GM23248 (cell line): ENCODE data around the gene GALNS. TPM values are rescaled to one million over a fixed set of nuclear protein-coding genes. Genes with fewer than 3 reads are reported as not detected.

Experiments used
- DNase-seq: peaks from one replicate; pipeline ENCODE4 v3.0.0-alpha.2; 2015
- H2AFZ ChIP-seq: fragments of 200-600 bp; sonication (generic); 2 replicates; pipeline ENCODE4 v1.6.1; 2016; ENCODE audit warnings: antibody characterized with exemption
- H3F3A ChIP-seq: fragments of 200-600 bp; sonication (generic); 2 replicates; pipeline ENCODE4 v1.6.1; 2016; ENCODE audit warnings: mild to moderate bottlenecking, antibody characterized with exemption, mixed run types; ENCODE audit not compliant: insufficient read depth
- H3K27ac ChIP-seq: fragments of 200-600 bp; sonication (generic); 2 replicates; pipeline ENCODE4 v1.5.1; 2016; ENCODE audit warnings: mild to moderate bottlenecking
- H3K27me3 ChIP-seq: fragments of 200-600 bp; sonication (generic); replicated peaks from 2 replicates; pipeline ENCODE4 v1.6.1; 2016; ENCODE audit warnings: mild to moderate bottlenecking; ENCODE audit not compliant: insufficient read depth
- H3K36me3 ChIP-seq: fragments of 200-600 bp; sonication (generic); 2 replicates; pipeline ENCODE4 v1.6.1; 2016; ENCODE audit warnings: low read depth, mild to moderate bottlenecking
- H3K4me1 ChIP-seq: fragments of 200-600 bp; sonication (generic); 2 replicates; pipeline ENCODE4 v1.6.1; 2016; ENCODE audit warnings: mild to moderate bottlenecking; ENCODE audit not compliant: insufficient read depth
- H3K4me2 ChIP-seq: fragments of 200-600 bp; sonication (generic); one replicate; pipeline ENCODE4 v1.6.1; 2016; ENCODE audit warnings: mild to moderate bottlenecking; ENCODE audit not compliant: unreplicated experiment
- H3K4me3 ChIP-seq: fragments of 200-600 bp; sonication (generic); 2 replicates; pipeline ENCODE4 v1.5.1; 2016; ENCODE audit warnings: mild to moderate bottlenecking
- H3K79me2 ChIP-seq: fragments of 200-600 bp; sonication (generic); 2 replicates; pipeline ENCODE4 v1.6.1; 2016; ENCODE audit warnings: mild to moderate bottlenecking; ENCODE audit not compliant: insufficient read depth
- H3K9ac ChIP-seq: fragments of 200-600 bp; sonication (generic); 2 replicates; pipeline ENCODE4 v1.6.1; 2016; ENCODE audit warnings: mild to moderate bottlenecking
- H3K9me2 ChIP-seq: fragments of 200-600 bp; sonication (generic); 2 replicates; pipeline ENCODE4 v1.6.1; 2016; ENCODE audit warnings: mixed run types, mild to moderate bottlenecking, moderate library complexity; ENCODE audit not compliant: insufficient read depth
- H3K9me3 ChIP-seq: fragments of 200-600 bp; sonication (generic); one replicate; pipeline ENCODE4 v1.6.1; 2017; ENCODE audit warnings: low read depth
- H4K20me1 ChIP-seq: fragments of 200-600 bp; sonication (generic); 2 replicates; pipeline ENCODE4 v1.6.0; 2016; ENCODE audit not compliant: insufficient read depth
- EZH2 ChIP-seq: fragments of 200-600 bp; sonication (generic); IDR thresholded peaks from 2 replicates; pipeline ENCODE4 v1.6.1; 2018; ENCODE audit warnings: antibody characterized with exemption, mild to moderate bottlenecking; ENCODE audit not compliant: insufficient read depth, poor library complexity, severe bottlenecking
- EZH2phosphoT487 ChIP-seq: fragments of 200-600 bp; sonication (generic); IDR thresholded peaks from 2 replicates; pipeline ENCODE4 v1.6.1; 2018; ENCODE audit warnings: antibody characterized with exemption, moderate library complexity, mild to moderate bottlenecking, low read depth; ENCODE audit not compliant: insufficient read depth
- whole genome bisulfite sequencing, 2 experiments: methylation state at CpG; one replicate each; pipeline ENCODE4 v1.1.6; 2015 to 2017; ENCODE audit warnings: low lambda C conversion rate in 2 of 2, low coverage in 1 of 2; ENCODE audit errors: missing lambda C conversion rate in 2 of 2; 5-methylcytosine and 5-hydroxymethylcytosine counted together
- in situ Hi-C: fragments of 300-500 bp; cut with MboI; formaldehyde crosslinking; loops from 2 replicates; pipeline ENCODE4 v1.15.0; 2020
- polyA plus RNA-seq: library from polyadenylated mRNA; unstranded; fragments of >200 nt; fragmentation: Nextera tagmentation; extraction: Ambion mirVana; gene quantifications from 2 replicates; pipeline ENCODE4 v1.2.1, GENCODE V29; 2016
- total RNA-seq: library from RNA; depleted of rRNA; stranded (reverse); fragments of >200 nt; shearing (Covaris generic); gene quantifications from 2 replicates; pipeline ENCODE4 v1.2.3, GENCODE V29; 2014

GALNS gene
- total and polyA plus RNA-seq, 2 experiments from 2014 or later, result 24.0 to 39.0 TPM

DNA sequence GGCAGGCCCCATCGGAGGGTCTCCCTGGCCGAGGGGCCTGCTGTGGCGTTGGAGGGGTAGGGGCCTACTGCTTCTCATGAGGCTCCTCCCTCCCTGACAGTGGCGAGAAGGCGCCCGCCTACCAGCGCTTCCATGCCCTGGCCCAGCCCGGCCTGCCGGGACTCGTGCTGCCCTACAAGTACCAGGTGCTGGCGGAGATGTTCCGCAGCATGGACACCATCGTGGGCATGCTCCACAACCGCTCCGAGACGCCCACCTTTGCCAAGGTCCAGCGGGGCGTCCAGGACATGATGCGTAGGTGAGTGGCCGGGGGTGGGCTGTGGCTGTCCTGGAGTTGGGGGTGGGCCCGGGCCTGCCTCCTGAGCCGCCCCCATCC, 51.4 kb downstream of the GALNS start:
- H3K4me3 ChIP-seq, result peak overlapping the region; percentile 78
- H3K4me1 ChIP-seq, result peaks cover 17% of the 10 kb centered on the region
- in situ Hi-C loops, result no loop called here
- DNase-seq, result no peak
- H3K79me2 ChIP-seq, result peaks cover 27% of the 10 kb centered on the region
- 42 to 80% methylated on average over 5 to 22 of the region's 22 CpGs for WGBS, 2 experiments
- no peaks in the 10 kb centered on the region for H4K20me1 ChIP-seq
- no peak overlapping the region for H3K27ac ChIP-seq
- H3K9me3 ChIP-seq, result no peaks in the 10 kb centered on the region
- no peaks in the 10 kb centered on the region for H3K36me3 ChIP-seq
- peak overlapping the region; percentile 85; the same call in 1 of the 2 replicates for H3K9ac ChIP-seq
- H3K9me2 ChIP-seq, result no peaks in the 10 kb centered on the region
- no peaks in the 10 kb centered on the region for H3K27me3 ChIP-seq
- H3F3A ChIP-seq, result no peaks in the 10 kb centered on the region
- H2AFZ ChIP-seq, result no peak overlapping the region
- TF ChIP-seq EZH2phosphoT487, result no peak
- no peak for TF ChIP-seq EZH2
- H3K4me2 ChIP-seq, result no peak overlapping the region

DNA sequence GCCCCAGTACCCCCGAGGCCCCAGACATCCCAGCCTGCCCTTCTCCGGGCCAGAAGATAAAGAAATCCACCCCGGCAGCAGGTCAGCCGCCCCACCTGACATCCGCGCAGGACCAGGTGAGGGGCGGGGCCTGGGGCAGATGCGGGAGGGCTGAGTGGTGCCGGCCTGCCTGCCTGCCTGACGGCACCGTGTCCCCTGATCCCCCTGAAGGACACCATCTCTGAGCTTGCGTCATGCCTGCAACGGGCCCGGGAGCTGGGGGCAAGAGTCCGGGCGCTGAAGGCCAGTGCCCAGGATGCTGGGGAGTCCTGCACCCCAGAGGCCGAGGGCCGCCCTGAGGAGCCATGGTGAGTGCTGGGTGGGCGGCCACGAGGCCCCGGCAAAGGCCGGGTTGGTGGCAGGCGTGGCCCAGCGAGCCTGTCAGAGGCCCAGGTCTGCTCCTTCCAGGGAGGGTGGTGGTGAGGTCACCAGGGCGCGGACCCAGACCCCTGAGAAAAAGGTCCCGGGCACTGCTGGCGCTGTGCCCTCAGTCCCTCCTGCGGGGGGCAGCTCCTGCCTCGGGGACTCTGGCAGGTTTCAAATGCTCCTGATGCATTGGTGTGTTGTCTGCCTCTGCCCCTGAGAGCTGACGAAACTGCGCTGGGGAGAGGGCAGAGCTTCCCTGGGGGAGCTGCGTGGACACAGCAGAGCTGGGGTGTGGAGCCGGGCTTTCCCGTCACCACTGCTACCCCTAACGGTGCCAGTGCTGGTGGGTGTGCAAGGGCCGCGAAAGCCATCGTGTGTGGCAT, 52.0 kb downstream of the GALNS start:
- Histone ChIP-seq H3K4me3 (peak overlapping the region; percentile 78), H2AFZ (no peak overlapping the region), H3K36me3 (no peaks in the 10 kb centered on the region), H3K27ac (no peak overlapping the region), H3K9ac (peak overlapping the region; percentile 85), H3K9me3 (no peaks in the 10 kb centered on the region), H3K4me2 (peak overlapping the region; percentile 83), H3K9me2 (no peaks in the 10 kb centered on the region), H3K27me3 (no peaks in the 10 kb centered on the region), H3F3A (no peaks in the 10 kb centered on the region), H3K4me1 (peaks cover 12% of the 10 kb centered on the region; the same call in 1 of the 2 replicates), H3K79me2 (peaks cover 21% of the 10 kb centered on the region), H4K20me1 (no peaks in the 10 kb centered on the region)
- 22 to 23% methylated on average over 33 to 36 of the region's 39 CpGs for WGBS, 2 experiments
- TF ChIP-seq EZH2phosphoT487, result no peak
- TF ChIP-seq EZH2, result no peak
- peak; percentile 40 for DNase-seq
- in situ Hi-C loops, result no loop called here

DNA sequence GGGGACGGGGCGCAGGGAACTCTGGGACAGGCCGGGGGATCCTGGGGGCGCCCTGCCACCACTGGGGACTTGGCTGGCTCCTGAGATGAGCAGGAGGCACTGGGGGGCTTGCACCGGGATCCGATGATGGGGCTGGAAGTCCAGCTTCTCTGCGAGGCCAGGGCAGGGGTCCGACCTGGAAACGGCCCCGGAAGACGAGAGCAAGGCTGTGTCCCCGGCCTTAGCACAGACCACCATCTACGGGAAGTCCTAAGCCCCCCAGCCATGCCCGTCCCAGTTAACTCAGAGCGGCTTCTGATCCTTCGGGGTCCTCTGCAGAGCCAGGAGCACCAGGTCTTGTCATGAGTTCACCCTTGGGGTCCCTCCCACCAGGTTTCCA, 52.6 kb downstream of the GALNS start:
- H3K36me3 ChIP-seq, result no peaks in the 10 kb centered on the region
- peak overlapping the region; percentile 83 for H3K4me2 ChIP-seq
- no peak for DNase-seq
- H3K79me2 ChIP-seq, result peaks cover 16% of the 10 kb centered on the region
- peak overlapping the region; percentile 85 for H3K9ac ChIP-seq
- no peaks in the 10 kb centered on the region for H3K27me3 ChIP-seq
- no peaks in the 10 kb centered on the region for H3K9me2 ChIP-seq
- no peaks in the 10 kb centered on the region for H3K9me3 ChIP-seq
- H3F3A ChIP-seq, result no peaks in the 10 kb centered on the region
- in situ Hi-C loops, result no loop called here
- peak overlapping the region; percentile 78 for H3K4me3 ChIP-seq
- no peaks in the 10 kb centered on the region for H4K20me1 ChIP-seq
- H3K4me1 ChIP-seq, result peaks cover 10% of the 10 kb centered on the region; the same call in 1 of the 2 replicates
- TF ChIP-seq EZH2, result no peak
- WGBS, 2 experiments, result 4 to 5% methylated on average over 12 to 13 of the region's 16 CpGs
- H3K27ac ChIP-seq, result no peak overlapping the region
- no peak overlapping the region for H2AFZ ChIP-seq

DNA sequence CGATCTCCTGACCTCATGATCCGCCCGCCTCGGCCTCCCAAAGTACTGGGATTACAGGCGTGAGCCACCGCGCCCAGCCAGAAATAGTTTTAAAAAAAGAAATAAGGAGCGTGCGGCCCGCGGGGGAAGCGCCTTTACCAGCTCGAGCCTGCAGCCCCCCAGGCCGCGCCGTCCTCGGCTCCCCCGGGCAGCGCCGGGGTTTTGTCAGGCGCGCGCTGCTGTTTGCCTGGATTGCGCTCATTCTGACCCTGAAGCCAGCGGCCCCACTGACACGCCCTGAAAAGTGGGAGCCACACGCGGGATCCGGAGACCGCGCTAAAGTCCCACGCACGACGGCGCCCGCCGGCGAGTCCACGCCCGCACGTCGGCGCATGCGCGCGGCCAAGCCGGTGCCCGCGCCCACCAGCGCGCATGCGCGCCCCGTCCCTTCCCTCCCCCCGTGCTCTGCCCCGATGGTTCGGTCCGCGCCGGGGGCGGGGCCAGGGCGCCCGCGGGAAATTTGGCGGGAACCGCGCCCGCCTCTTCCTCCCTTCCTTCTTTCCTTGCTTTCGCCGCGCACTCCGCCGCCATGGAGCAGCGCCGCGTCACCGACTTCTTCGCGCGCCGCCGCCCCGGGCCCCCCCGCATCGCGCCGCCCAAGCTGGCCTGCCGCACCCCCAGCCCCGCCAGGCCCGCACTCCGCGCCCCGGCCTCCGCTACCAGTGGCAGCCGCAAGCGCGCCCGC, 53.3 kb downstream of the GALNS start, which contains the start of gene CDT1:
TSS of gene CDT1 (plus strand) at position 526 of the 724 bp plus-strand sequence. CDS start at position 569, 43 bp downstream.
- H3K27ac ChIP-seq, result peak within 1 kb of the TSS; percentile 66
- peaks cover 10% of the 10 kb centered on the region; the same call in 1 of the 2 replicates for H3K4me1 ChIP-seq
- H3K79me2 ChIP-seq, result peaks cover 12% of the 10 kb centered on the region
- in situ Hi-C loops, result no loop called here
- peak within 1 kb of the TSS; percentile 85 for H3K9ac ChIP-seq
- no peaks in the 10 kb centered on the region for H3K9me2 ChIP-seq
- H3K36me3 ChIP-seq, result no peaks in the 10 kb centered on the region
- peak within 1 kb of the TSS; percentile 78 for H3K4me3 ChIP-seq
- H3F3A ChIP-seq, result no peaks in the 10 kb centered on the region
- no peaks in the 10 kb centered on the region for H4K20me1 ChIP-seq
- DNase-seq, result peak; percentile 85
- H2AFZ ChIP-seq, result peak within 1 kb of the TSS; percentile 66
- peak within 1 kb of the TSS; percentile 83 for H3K4me2 ChIP-seq
- TF ChIP-seq EZH2phosphoT487, result no peak
- TF ChIP-seq EZH2, result no peak
- no peaks in the 10 kb centered on the region for H3K9me3 ChIP-seq
- WGBS, 2 experiments, result 1% methylated on average over 31 to 98 of the region's 98 CpGs
- no peaks in the 10 kb centered on the region for H3K27me3 ChIP-seq
